NCI-H2029 (cell line): ENCODE data around the gene DMD.

Experiments used
- DNase-seq: peaks from one replicate; lab custom pipeline; 2025; lab: John Stamatoyannopoulos, UW

Gene DMD

DNA sequence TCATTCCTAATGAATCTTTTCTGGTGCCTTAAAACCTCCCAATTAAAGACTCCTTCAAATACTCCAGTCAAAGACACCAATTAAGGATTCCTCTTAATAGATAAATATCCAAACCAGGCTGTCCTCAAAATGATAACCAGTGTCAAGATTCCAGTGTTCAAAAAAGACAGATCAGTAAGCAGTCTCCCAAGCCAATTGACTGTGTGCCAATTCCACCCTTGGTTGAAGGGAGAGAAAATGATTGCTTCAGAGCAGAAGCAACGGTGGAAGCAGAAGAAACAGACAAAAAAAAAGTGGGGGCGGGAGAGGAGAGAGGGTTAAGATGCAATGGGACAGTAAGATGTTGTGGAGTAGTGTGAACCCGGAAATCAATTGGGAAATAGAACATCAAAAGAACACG, 1923.5 kb downstream of the DMD start:
- no peak for DNase-seq

DNA sequence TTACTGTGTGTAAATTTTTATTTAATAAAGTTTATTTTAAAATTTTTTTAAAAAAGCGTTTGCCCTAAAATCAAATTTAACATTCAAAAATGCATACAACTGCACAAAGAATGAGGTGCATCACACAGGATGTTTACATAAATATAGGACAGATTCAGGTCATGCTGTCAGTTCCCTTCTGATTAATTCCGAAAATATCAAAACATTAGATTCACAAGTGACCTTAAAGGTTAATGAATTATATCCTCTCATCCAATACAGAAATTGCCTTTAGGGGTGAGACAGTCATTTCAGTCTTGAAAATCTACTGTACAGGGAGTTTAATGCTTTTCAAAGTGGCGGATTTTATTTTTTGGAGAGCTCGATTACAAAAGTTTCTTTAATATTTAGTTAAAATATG, 1930.8 kb downstream of the DMD start:
- DNase-seq = no peak

DNA sequence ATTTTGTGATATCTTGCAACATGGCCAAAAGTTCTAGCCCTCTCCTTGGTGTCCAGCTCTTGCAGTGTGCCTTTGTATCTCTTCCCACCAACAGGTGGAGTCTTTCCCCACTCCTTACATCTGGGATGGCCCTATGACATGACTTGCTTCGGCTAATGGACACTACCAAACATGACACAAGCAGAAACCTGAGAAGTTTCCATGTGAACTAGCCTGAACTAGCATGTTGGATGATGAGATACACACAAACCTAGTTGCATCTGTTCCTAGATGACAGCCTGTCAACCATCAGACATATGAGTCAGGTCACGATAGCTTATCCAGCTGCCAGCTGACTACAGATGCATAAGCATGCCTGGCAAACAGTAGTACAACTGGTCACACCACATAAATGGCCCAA, 1932.0 kb downstream of the DMD start:
- DNase-seq = no peak

DNA sequence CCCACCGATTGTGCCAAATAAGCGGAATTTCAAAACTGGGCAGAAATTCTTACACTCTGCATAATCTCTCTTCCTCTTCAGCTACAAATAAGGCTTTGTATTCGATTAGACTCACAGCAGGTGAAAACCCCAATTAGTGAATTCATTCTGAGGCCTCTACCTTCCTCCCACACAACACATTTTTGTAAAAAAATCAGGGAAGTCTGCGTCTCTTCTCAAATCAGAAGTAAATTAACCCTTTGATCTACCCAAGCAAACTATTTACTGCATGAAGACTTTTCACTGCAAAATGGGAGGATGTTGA, 1938.9 kb downstream of the DMD start:
- DNase-seq = no peak

DNA sequence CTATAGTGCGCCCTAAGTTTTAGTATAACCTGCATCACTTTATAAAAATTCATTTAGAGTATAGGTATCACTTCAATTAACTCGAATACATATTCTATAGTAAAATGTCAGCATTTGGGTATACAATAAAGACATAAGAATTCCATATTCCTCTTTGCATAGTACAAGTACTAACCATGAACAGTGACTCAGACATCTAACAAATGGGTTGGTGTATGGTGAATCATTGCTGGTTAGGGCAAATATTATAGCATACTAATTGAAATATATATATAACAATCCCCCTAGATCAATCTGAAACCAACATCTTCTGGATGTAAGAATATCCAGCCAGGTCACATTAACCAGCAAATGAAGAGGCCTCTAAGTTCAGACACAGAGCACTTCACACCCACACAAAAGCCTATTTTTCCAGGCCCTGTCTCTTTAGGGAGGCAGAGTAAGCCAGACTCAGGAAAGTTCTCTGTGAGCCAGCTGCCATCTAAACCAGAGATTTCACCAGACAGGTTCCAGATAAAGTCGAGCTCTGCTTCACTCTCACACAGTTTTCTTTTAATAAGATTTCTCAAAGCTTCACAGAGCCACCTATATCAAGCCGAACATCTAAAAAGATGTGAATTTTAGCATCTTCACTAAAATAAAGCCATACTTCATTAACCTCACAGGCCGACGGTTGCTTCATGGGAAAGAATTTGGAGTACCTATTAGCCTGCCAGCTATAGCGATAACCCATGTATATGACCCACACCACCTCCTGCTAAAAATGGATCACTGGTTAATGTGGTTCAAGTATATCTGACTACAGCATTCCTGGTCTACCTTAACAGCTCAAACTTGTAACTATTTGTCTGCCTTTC, 1939.5 kb downstream of the DMD start:
- no peak for DNase-seq

DNA sequence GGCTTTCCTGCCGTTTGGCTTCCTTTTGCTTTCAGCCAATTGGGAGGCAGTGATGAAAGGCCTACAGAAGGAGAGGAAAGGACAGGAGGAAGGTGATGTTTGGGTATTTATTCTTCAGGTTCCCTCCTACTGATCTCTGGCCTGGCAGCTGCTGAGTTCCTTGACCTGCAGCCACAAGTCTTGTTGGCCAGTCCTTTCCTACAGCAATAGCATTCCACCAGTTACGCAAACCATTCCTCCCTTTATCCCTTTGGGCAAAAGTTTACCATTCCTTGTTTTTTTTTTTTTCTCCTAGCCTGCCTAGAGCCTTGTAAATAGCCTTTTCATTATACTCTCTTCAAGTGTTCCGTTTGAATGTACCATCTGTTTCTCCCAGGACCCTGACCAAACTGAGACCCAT, 1941.4 kb downstream of the DMD start:
- no peak for DNase-seq

DNA sequence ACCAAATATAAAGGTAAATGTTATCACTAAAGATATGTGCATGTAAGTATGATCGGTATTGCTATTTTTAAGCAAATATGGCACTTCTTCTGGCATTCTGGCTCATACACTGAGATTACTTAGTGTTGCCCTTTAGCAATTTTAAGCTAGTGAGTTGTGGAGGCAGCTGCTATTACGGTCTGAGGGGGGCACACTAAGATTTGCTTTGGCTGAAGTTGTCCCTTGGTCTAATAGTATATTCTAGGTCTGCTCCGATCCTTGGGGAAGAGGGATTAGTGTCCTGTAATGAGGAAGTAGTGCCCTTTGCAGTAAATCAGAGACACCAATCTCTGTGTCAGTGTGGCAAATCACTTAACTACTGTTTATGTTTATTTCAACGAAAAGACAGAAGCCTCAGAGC, 1943.0 kb downstream of the DMD start:
- DNase-seq = no peak

DNA sequence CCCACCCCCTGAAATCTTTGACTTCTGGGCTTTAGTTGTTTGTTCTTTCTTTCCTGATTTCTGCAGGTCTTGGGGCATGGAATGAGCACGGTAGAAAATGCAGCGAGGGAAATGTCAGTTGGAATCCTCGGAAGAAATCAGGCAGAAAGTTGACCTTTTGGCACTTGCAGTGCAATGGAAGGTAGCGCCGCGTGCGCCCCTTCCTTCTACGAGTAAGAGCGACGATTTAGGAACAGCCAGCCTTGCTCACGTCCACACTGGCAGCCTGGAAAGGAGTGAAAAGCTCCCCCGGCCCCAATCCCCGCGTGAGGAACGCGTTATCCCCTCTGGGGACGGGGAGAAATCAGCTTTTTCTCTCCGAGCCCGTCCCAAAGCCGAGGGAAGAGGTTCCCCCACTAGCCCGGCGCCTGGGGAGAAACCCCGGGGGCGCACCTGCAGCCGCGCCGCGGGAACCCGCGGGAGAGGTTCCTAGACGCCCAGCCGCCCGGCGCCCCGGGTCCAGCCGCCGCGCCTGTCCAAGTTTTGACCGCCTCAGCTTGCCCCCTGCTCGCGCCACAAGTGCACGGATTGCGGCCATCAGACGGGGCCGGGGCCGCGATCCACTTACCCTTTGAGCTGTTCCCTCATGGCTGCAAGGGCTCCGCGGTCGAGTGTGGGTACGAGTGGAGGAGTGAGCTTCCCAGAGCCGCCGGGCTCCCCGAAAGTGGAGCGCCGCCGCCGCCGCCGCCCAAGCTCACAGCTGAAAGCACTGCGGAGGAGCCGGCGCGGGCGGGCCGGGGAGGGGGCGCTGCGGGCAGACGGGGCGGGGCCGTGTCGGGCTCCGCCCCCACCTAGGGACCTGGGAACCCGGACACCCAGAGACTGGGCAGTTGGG, 1944.9 kb downstream of the DMD start:
- no peak for DNase-seq

DNA sequence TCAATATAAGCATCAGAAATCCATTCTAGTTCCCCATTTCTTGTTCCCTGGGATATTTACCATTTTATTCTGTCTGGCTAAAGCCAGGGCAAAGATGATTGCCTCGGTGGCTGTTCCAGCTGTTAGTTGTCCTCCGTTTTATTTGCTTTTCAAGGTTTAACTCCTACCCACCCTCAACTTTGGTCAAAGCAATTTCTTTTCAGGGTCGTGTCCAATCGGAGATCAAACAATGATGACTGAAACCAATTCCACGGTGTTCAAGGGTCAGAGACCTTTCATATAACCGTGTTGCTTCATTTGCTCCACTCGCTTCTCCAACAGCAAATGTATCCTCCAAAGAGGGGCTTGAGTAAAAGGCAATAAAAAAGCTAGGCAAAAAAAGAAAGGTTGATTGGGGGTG, 1946.0 kb downstream of the DMD start:
- no peak for DNase-seq

DNA sequence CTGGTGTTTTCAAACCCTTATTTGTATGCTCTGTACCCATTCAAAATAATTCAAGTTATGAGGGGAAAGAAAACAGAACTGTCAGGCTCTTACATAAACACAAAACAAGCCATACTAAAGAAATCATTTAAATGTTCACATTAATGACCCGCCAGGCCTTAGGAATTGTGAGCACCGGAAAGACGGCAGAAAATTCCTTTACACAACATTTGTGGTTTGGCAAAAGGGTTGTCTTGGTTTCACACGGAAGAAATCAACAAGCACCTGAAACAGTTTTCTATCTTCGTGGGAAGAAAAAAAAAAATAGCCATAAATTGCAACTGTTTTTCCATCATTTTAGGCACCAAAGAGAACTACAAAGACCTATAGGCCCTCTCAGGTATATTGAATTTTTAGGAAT, 1951.0 kb downstream of the DMD start:
- DNase-seq = no peak

DNA sequence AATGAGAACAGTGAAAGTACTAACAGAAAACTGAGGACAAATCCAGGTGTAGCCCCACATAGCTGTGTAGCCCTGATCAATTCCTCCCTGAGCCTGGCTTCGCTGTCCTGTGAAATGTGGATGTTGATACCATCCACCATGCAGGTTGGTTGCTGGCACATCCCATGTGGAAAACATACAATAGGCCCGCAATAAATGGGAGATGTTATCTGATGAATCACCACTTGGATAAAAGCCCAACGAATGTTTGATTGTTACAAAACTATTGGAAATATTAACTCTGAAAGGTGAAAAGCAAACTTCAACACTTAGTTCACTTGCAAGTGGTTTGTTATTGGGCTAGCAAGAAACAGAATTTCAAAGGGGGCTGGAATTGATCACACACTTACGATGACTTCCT, 1953.2 kb downstream of the DMD start:
- no peak for DNase-seq

DNA sequence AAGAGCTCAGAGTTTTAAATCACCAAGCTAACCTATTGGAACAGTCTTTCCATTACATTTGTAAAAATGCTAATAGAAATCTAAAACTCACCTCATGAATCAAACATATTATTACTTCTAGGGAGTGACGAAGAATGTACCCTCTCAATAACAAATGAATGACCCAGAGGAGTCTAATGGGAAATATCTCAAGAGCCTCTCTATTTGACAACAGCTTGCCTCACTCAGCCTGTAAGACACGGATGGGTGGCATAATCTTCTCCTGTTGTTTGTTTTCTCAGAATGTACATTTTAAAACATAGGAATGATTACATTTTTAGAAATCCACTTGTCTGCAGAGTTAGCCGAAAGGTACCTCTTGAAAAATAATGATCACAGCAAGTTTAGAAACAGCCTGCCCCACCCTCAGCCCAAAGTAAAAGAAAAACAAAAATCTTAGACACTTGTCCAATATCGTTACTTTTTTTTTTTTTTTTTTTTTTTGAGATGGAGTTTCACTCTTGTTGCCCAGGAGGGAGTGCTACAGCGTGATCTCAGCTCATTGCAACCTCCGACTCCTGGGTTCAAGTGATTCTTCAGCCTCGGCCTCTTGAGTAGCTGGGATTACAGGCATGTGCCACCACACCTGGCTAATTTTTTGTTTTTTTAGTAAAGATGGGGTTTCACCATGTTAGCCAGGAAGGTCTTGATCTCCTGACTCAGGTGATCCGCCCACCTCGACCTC, 1955.9 kb downstream of the DMD start:
- DNase-seq = no peak

DNA sequence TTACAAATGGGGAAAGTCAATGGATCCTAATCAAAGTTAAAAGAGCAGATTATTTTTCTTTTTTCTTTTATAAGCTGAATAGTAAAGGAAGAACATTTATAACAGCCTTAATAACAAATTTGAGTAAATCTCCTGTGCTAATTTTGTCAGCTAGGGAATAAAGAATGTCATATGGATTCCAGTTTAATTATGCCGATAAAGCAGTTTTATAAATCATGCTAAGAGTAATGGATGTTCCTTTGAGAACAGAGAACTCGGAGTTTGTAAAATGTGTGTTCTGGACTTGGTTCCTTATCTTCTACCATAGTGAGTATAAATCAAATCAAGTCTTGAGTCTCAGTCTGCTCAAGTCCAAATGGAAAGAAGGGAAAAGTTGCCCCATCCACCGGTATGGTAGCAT, 1959.2 kb downstream of the DMD start:
- DNase-seq = no peak

DNA sequence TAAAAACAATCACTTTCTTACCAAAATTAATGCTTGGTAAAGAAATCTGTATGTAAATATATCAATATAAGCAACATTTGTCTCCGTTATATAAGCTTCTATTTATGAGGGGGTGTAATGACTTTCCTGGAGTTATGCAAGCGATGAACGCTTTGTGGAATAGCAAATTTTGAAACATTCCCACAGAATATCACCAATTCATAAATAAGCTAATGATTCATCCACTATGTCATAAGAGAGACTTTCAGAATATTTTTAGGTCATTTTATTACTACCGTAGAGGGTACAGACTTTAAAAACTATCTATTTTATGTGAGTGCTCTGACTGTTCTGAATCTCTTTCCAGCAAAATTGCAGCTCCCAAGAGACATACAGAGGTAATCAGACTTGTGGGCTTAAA, 1960.0 kb downstream of the DMD start:
- no peak for DNase-seq

DNA sequence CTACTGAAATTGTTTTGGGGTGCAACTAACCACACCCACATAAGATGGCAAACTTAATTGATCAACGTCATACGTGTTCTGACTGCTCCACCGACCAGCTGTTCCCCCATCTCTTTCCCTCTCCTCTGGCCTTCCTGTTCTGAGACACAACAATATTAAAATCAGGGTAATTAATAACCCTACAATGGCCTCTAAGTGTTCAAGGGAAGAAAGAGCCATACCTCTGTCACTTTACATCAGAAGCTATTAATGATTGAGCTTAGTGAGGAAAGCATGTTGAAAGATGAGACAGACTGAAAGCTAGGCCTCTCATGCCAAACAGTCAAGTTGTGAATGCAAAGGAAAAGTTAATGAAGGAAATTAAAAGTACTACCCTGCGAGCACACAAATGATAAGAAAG, 1965.6 kb downstream of the DMD start:
- no peak for DNase-seq

DNA sequence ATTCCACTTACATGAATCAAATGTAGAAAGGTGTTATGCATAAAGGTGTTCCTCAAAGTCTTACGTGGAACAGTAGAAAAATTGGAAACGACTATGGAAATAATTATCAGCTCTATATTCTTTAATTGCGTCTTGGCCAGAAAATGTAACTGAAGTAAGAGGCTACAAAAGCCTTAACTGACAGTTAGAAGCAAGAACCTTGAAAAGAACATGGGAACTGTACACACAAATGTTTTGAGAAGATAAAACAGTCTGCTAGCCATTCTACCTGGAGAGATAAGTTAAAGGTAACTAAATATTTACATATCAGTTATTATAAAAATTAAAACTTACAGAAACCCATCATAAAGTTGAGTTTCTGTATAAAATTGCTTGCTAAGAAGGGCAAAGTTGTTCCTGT, 1967.5 kb downstream of the DMD start:
- no peak for DNase-seq

DNA sequence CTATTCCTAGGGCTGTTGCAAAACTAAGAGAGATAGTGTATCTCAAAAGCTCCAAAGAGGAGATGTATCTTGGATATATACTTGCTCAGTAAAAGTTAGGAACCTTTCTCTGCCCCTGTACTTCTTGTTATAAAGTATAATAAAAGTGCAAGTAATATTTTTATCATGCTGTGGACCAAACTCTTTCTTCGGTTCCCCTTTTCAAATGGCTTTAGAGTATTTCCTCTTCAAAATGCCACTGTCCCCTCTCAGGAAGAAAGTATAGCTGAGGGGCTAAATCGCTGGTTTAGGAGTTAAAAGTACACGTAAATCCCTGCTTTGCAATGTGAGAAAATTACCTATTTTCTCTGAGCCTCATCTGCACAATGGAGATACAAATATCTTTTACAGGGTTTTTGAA, 1970.4 kb downstream of the DMD start:
- no peak for DNase-seq

DNA sequence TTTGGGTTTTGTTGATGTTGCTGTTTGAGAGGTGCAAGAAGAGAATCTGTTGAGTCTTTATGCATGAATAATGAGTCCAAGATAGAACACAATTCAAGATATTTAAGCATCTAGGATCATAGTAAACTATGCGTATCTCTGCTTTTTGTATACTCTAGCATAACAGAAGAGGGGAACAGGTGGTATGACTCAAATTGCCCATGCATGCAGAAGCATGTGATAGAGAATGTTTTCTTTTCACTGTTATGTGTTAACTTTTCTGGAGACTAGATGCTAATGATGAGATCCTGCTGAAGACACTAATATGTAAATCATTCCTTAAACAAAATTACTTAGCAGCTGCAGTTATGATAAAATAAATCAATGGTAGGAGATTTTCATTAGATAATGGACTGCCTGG, 1974.2 kb downstream of the DMD start:
- no peak for DNase-seq

DNA sequence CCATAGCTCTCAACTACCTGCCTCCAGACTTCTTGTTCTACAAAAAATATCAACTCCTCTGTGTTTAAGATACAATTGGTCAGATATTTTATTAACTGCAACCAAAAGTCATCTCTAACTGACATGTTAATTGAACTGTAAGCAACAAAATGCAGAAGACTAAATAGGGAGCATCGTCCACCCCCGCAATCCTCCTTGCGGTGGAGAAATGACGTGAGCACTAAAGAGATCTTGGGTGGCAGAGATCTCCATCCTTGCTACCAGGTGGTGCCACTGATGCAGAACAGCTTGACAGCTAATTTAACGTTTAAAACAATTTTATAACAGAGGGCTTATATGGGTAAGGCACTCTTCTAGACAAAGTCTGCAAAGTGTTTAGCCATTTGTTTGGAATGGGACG, 1975.1 kb downstream of the DMD start:
- DNase-seq = no peak

DNA sequence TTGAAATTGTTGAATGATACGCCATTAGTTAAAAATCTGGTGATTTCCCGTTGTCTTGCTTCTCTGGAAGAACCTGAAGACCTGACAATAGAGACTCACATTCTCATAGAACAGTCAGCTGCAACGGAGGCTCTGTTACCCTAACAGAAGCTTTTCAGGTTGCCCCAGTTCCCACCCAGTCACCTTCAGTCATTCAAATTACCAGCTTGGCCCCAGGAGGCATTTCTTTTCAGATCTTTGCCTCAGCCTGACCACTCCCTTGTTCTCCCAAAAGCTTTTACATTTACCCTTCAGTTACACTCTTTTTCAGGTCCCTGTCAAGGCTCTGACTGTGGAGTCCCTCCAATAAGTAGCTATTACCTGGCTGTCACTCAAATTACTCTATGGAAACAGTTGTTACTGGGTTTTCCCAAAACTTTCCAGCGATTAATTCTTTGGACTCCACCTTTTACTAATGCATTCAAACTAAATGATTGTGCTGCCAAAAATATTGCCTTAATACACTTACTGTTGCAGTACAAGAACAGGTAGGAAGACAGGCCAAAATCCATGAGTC, 1977.3 kb downstream of the DMD start:
- DNase-seq = no peak

DNA sequence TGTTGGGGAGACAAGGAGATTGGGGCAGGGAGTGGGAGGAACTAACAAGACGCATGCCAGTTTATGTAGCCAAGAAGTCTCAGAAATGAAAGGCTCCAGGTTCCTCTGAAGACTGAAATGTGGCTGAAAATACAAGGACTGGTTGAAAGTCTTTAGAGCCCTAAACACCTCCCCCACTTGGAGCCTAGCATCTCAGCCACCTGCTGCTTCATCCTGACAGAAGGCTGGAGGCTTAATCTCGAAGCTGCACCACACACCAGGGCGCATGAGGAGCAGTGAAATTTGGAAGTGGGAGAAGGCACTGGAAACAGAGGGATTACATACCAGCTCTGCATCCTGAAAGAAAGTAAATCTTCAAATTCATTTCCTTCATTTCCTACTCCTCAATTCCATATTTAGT, 1978.8 kb downstream of the DMD start:
- DNase-seq = no peak

DNA sequence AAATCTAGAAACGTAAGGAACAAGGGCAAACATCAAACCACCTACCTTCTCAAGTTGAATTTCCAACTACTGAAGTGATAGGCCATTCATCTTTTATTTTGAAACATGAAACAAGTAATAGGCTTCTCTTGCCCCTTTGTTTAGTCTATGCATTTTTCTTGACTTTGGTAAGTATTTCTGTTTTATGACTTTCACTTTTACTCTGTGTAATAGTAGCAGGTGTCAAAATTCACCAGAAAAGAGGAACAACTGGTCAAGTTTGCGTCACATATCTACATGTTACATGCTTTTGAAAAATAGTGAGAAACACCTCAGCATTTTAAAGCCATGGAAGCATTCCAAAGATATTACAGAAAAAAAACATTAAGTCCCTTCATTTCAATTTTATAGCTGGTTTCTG, 1982.4 kb downstream of the DMD start:
- no peak for DNase-seq

DNA sequence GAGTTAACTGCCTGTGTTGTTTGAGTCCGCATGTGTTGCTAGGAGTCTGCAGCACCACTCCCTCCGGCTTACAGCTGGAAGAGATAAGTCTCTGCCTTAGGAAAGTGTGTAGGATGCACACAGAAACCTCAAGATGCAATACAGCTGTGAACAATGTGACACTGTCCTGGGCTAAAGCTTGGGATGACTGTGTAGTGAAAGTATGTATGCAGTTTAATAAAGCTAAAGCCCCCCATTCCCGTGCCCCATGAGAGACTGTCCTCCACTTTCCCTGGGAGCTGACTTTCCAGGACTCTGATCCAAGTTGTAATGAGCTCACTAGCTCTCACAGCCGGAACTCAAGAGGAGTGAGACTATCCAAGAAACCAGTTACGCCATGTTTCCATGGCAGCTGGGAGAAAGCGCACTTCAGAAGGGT, 1982.9 kb downstream of the DMD start:
- no peak for DNase-seq
